IPS-20b (cell line): Measurements from ENCODE around the gene AIG1.

Source experiments
- H3K27ac ChIP-seq: one replicate; pipeline ENCODE4 v1.5.1; 2013; ENCODE audit warnings: low read length
- H3K27me3 ChIP-seq: 2 replicates; pipeline ENCODE4 v1.6.1; 2013; ENCODE audit warnings: mild to moderate bottlenecking, low read length, inconsistent platforms; ENCODE audit not compliant: insufficient read depth
- H3K36me3 ChIP-seq: 2 replicates; pipeline ENCODE4 v1.6.1; 2013; ENCODE audit warnings: low read depth, mild to moderate bottlenecking, inconsistent platforms, low read length, moderate library complexity; ENCODE audit not compliant: insufficient read depth
- H3K4me1 ChIP-seq: 2 replicates; pipeline ENCODE4 v1.6.1; 2013; ENCODE audit warnings: mild to moderate bottlenecking, control low read depth, inconsistent platforms, low read length, moderate library complexity; ENCODE audit not compliant: insufficient read depth
- H3K4me3 ChIP-seq: 2 replicates; pipeline ENCODE4 v1.5.1; 2013; ENCODE audit warnings: mild to moderate bottlenecking, low read length, inconsistent platforms
- H3K9ac ChIP-seq: 2 replicates; pipeline ENCODE4 v1.6.1; 2013; ENCODE audit warnings: low read depth, mild to moderate bottlenecking, inconsistent platforms, low read length, moderate library complexity
- H3K9me3 ChIP-seq: 2 replicates; pipeline ENCODE4 v1.6.1; 2013; ENCODE audit warnings: mild to moderate bottlenecking, low read depth, low read length, inconsistent platforms; ENCODE audit not compliant: insufficient read depth

Gene AIG1

DNA sequence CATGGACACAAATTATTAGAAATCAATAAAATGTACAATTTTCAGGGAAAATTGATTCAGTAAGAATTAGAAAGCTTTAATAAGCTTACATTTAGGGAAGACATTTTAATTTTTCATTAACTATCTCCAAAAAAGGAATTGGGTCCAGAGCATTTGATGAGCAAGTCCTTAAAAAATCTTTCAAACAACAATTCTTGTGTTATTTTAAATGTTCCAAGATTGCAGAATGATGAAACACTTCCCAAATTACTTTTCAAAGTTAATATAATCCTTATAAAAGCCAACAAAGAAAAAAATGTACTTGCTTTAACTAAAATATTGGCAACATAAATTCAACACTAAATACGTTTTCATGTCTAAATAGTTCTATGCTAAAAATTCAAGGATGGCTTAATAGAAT lies 287.8 kb downstream of the AIG1 start:
- H3K27me3 ChIP-seq, result no peaks in the 10 kb centered on the region
- H3K27ac ChIP-seq, result no peak overlapping the region
- H3K36me3 ChIP-seq, result no peaks in the 10 kb centered on the region

DNA sequence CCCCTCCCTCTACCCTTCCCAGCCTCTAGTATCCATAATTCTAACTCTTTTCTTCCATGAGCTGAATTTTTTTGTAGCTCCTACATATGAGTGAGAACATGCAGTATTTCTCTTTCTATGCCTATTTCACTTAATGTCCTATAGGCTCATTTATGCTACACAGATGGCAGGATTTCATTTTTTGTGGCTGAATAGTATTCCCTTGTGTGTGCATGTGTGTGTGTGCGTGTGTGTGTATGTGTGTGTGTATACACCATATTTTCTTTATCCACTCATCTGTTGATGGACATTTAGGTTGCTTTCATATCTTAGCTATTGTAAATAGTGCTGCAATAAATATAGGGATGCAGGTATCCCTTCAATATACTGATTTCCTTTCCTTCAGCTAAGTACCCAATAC lies 288.8 kb downstream of the AIG1 start:
- Histone ChIP-seq H3K4me3 (no peak overlapping the region), H3K27ac (no peak overlapping the region), H3K36me3 (no peaks in the 10 kb centered on the region), H3K27me3 (no peaks in the 10 kb centered on the region), H3K4me1 (no peaks in the 10 kb centered on the region), H3K9ac (no peak overlapping the region), H3K9me3 (no peaks in the 10 kb centered on the region)

More for the DNA sequence above, 287.8 kb downstream of the AIG1 start:
- Histone ChIP-seq H3K9me3 (no peaks in the 10 kb centered on the region), H3K9ac (no peak overlapping the region), H3K4me3 (no peak overlapping the region), H3K4me1 (no peaks in the 10 kb centered on the region)

DNA sequence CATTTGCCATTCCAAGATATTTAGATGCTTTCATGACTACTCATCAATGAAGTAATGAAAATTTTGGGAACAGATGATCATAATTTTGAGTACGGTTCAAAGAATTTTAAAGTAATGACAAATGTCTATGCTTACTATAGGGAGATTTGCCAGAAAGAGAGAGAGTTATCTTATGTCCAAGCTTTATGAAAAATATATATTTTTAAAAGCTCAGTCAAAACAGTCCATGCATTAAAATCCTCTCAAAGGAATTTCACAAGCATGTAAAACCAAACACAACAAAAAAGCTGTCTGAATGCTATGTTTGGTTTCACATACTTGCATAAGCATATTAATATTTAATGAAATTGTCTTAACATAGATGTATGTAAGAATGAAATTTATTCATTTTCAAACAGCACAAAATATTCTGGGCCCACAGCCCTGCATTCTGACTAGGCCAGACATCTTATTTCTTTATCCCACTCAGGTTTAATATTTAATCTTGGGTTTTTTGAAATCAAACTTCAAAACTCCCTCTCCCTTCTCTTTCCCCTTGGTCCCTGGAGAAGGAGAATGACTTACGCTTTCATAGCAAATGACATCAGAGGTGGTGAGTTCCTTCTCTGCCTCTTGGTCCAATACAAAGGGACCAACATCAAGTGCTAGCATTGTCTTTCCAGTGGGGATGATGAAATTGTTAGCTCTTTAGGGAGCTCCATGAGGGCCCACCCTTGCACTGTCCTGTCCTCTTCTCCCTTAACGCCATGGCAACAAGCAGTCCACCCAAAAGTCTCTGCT lies 295.6 kb downstream of the AIG1 start:
- Histone ChIP-seq H3K4me3 (no peak overlapping the region), H3K4me1 (no peaks in the 10 kb centered on the region), H3K36me3 (no peaks in the 10 kb centered on the region), H3K27ac (no peak overlapping the region), H3K27me3 (no peaks in the 10 kb centered on the region), H3K9me3 (no peaks in the 10 kb centered on the region), H3K9ac (no peak overlapping the region)

DNA sequence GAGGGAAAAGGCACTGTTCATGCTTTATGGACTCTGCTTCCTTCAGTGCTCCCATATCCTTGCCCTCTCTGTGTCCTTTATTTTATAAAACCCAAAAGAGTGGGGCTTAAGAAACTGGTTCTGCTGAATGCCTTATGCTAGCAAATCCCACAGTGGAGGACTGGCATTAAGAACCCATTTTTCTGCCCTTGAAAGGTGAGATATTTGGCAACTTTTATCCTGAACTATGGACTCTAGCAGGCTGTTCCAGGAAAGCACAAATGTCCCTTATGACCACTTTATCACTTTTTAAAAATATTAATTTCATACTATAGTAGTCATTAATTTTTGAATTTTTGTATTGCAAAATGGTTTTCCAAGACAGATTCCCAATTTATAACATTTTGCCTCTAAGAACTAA lies 296.5 kb downstream of the AIG1 start:
- H3K4me1 ChIP-seq, result no peaks in the 10 kb centered on the region
- H3K9ac ChIP-seq, result no peak overlapping the region
- no peak overlapping the region for H3K27ac ChIP-seq
- no peaks in the 10 kb centered on the region for H3K9me3 ChIP-seq
- H3K36me3 ChIP-seq, result no peaks in the 10 kb centered on the region
- no peak overlapping the region for H3K4me3 ChIP-seq
- H3K27me3 ChIP-seq, result no peaks in the 10 kb centered on the region; the same call in 1 of the 2 replicates

DNA sequence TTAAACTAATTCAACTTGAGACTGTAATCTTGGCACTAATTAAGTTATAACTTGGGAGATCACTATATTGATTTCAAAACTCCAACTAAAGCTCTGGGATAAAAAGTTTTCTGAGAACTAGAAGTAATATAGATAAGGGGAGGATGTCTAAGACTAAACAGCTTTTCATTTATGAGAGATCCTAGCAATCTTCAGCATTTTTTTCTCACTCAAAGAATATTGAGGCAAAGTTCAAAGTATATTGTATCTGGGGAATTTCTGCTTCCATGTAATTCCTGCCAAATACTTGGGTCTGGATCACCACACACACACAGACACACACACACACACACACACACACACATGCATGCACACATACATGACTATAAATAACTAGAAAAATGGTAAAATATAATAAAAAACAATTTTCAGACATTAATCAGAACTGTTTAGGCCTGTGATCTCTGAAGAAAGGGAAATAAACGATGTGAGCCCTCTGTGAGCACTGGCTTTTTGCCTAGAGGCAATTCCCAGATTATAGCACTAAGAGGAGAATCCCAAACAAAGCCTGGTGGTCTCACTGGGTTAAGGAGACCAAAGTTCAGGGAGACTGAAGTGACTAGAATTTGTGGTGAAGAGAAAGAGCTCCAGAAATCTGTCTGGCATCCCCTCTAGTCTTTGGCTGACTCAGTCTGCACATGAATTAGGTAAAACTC lies 297.0 kb downstream of the AIG1 start:
- Histone ChIP-seq H3K9ac (no peak overlapping the region), H3K27me3 (no peaks in the 10 kb centered on the region; the same call in 1 of the 2 replicates), H3K27ac (no peak overlapping the region), H3K36me3 (no peaks in the 10 kb centered on the region), H3K4me1 (no peaks in the 10 kb centered on the region), H3K9me3 (no peaks in the 10 kb centered on the region), H3K4me3 (no peak overlapping the region)

DNA sequence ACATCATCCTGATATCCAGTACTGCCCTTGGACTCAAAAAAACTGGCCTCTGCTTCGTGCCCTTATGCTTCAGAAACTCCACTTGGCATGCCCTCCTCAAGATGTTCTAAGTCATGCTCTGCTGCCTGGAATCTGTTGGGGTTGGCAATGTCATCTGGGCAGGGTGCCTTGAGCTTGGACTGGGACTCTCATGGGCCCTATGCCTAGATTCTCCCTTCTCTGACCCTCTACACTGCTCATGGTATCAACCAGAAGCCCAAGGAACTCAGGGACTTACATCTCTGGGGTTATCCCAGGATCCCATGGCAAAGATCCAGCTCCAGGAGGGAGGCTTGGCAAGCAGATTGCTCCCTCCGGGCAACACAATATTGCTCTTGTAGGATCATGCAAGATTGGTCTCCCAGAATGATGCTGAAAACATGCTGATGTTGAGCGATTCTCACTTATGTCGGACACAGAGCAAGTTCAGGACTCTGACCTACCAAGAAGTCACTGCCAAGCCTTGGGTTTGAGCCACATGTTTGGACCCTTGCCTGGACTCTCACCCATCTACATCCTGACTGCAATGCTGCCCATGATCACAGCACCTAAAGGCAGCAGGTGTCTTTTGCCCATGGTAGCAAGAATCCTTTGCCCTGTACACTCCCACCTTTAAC lies 301.0 kb downstream of the AIG1 start:
- no peak overlapping the region for H3K4me3 ChIP-seq
- no peaks in the 10 kb centered on the region for H3K36me3 ChIP-seq
- H3K4me1 ChIP-seq, result no peaks in the 10 kb centered on the region
- H3K27ac ChIP-seq, result no peak overlapping the region
- H3K9me3 ChIP-seq, result no peaks in the 10 kb centered on the region
- H3K27me3 ChIP-seq, result no peaks in the 10 kb centered on the region; the same call in 1 of the 2 replicates
- H3K9ac ChIP-seq, result no peak overlapping the region

DNA sequence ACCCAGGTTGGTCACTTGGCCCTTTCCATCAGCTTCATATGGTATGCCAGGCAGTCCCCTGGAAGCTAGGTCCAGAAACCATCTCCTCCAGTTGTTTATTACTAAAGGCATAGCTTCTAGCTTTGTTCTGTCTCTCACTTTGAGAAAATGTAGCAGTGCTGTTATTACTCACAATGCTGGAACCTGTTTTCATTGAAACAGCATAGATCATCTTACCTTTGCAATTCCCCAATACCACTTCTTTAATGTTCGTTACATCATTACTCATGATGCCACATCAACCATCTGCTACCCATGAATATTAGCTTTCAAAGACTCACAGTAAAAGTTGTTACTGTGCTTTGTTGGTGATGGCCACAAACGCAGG lies 301.5 kb downstream of the AIG1 start:
- Histone ChIP-seq H3K9me3 (no peaks in the 10 kb centered on the region), H3K4me1 (no peaks in the 10 kb centered on the region), H3K9ac (no peak overlapping the region), H3K27ac (no peak overlapping the region), H3K4me3 (no peak overlapping the region), H3K27me3 (no peaks in the 10 kb centered on the region; the same call in 1 of the 2 replicates), H3K36me3 (no peaks in the 10 kb centered on the region)

DNA sequence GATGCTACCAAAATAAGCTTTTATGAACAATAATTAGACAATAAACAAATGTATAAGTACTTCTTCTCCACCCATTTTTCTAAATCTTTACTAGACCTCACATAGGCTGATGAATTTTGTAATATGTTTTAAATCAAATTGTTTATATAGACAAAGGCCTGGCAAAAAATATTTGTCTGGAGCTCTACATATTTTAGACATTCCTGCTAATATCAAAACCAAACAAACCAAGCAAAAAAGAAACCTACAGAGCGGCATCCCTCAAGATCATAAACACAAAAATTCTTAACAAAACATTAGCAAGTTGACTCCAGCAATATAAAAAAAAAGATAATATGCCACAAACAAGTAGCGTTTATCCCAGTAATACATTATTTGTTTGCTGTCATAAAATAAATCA lies 302.6 kb downstream of the AIG1 start:
- H3K36me3 ChIP-seq, result no peaks in the 10 kb centered on the region
- H3K9ac ChIP-seq, result no peak overlapping the region
- H3K4me1 ChIP-seq, result no peaks in the 10 kb centered on the region
- no peaks in the 10 kb centered on the region; the same call in 1 of the 2 replicates for H3K27me3 ChIP-seq
- no peaks in the 10 kb centered on the region for H3K9me3 ChIP-seq
- no peak overlapping the region for H3K4me3 ChIP-seq
- no peak overlapping the region for H3K27ac ChIP-seq

DNA sequence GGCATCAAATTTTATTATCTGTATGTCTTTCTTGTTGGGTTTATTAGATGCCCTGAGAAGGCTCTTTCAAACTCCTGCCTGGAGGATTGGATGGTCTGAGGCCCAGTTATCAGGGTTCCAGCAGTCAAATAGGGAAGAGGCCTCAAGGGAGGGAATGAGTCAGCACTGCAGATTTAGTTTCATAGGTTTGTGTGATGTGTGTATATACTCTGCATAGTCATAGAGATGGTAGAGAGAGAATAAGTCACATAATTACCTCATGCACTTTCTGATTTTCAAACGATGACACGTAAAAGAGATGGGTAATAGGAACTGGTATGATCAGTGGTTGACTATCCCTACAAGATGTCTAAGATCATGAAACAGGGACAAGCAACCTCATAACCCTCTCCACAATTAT lies 307.7 kb downstream of the AIG1 start:
- no peaks in the 10 kb centered on the region for H3K36me3 ChIP-seq
- no peak overlapping the region for H3K27ac ChIP-seq
- no peaks in the 10 kb centered on the region for H3K4me1 ChIP-seq
- H3K27me3 ChIP-seq, result no peaks in the 10 kb centered on the region
- no peak overlapping the region for H3K9ac ChIP-seq
- H3K9me3 ChIP-seq, result no peaks in the 10 kb centered on the region
- H3K4me3 ChIP-seq, result no peak overlapping the region

DNA sequence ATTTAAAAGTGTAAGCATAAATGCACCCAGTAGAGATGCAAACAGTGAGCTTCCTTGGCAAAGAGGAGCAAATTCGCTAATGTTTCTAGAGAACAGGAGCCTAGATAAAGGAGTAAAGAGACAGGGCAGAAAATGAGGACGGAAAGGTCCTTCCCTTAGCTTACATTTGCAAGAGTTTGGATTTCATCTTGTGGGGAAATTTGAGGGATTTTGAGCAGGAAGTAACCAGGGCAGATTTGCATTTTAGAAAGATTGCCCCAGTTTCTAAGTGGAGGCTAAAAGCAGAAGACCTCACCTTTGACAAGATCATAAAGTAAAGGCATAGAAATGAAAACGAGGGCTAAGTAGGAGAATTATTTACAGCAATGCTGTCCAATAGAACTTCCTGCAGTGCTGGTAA lies 309.3 kb downstream of the AIG1 start:
- Histone ChIP-seq H3K4me1 (no peaks in the 10 kb centered on the region), H3K36me3 (no peaks in the 10 kb centered on the region), H3K9me3 (no peaks in the 10 kb centered on the region), H3K27ac (no peak overlapping the region), H3K27me3 (no peaks in the 10 kb centered on the region), H3K4me3 (no peak overlapping the region), H3K9ac (no peak overlapping the region)

DNA sequence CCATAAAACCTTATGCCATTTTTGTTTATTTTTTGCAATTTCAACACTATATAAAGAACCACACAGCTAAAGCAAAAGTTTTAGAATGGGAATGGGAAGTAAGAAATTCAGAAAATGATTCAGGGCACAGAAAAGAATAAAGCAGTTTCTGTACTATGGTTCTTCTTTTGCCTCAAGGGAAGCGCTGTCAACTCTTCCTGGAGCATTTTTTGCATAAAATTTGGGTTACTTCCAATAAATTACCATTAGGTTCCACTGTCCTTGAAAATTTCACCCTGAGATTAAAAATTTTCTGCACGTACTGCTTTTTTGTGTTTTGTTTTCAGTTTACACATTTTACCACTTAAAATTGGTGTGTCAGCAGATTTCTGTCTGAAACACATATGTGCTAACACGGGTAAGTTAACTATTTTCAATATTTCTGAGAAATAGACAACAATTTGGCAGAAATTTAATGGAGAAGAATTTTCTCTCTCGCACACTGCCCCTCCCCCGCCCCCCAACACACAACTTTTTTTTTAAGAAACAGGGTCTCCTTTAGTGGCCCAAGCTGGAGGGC lies 310.2 kb downstream of the AIG1 start:
- Histone ChIP-seq H3K9ac (no peak overlapping the region), H3K4me1 (no peaks in the 10 kb centered on the region), H3K4me3 (no peak overlapping the region), H3K27me3 (no peaks in the 10 kb centered on the region), H3K36me3 (no peaks in the 10 kb centered on the region), H3K27ac (no peak overlapping the region), H3K9me3 (no peaks in the 10 kb centered on the region)
